H9 (cell line): ENCODE measurements around the gene KCNH1. TPM values are rescaled to one million over a fixed set of nuclear protein-coding genes. Genes with fewer than 3 reads are reported as not detected.

Experiments used
- DNase-seq: peaks from one replicate; pipeline ENCODE4 v3.0.0-alpha.2; 2017
- H2AFZ ChIP-seq: one replicate; pipeline ENCODE4 v1.6.1; 2013; ENCODE audit warnings: mild to moderate bottlenecking, low read length, control low read depth, moderate library complexity
- H2AK5ac ChIP-seq: 2 replicates; pipeline ENCODE4 v1.6.1; 2013; ENCODE audit warnings: low read length, control low read depth, mixed read lengths; ENCODE audit not compliant: insufficient read length
- H2BK120ac ChIP-seq: one replicate; pipeline ENCODE4 v1.6.1; 2013; ENCODE audit warnings: low read depth, mild to moderate bottlenecking, low read length, control low read depth, inconsistent platforms; ENCODE audit not compliant: poor library complexity, severe bottlenecking
- H2BK12ac ChIP-seq: 2 replicates; pipeline ENCODE4 v1.6.1; 2013; ENCODE audit warnings: low read length, control low read depth, mixed read lengths, low read depth; ENCODE audit not compliant: insufficient read length
- H2BK15ac ChIP-seq: 2 replicates; pipeline ENCODE4 v1.6.1; 2013; ENCODE audit warnings: low read depth, low read length, control low read depth
- H2BK20ac ChIP-seq: one replicate; pipeline ENCODE4 v1.6.1; 2013; ENCODE audit warnings: low read depth, mild to moderate bottlenecking, low read length, control low read depth, inconsistent platforms; ENCODE audit not compliant: poor library complexity, severe bottlenecking
- H2BK5ac ChIP-seq: 2 replicates; pipeline ENCODE4 v1.6.1; 2013; ENCODE audit warnings: low read length, control low read depth, mixed read lengths; ENCODE audit not compliant: insufficient read length
- H3K14ac ChIP-seq: 2 replicates; pipeline ENCODE4 v1.6.1; 2013; ENCODE audit warnings: low read length, control low read depth; ENCODE audit not compliant: insufficient read depth
- H3K18ac ChIP-seq: 2 replicates; pipeline ENCODE4 v1.6.1; 2013; ENCODE audit warnings: low read depth, mild to moderate bottlenecking, mixed read lengths, low read length, control low read depth; ENCODE audit not compliant: insufficient read length
- H3K23ac ChIP-seq: 2 replicates; pipeline ENCODE4 v1.6.1; 2013; ENCODE audit warnings: low read length, control low read depth, mixed read lengths, low read depth; ENCODE audit not compliant: insufficient read length
- H3K23me2 ChIP-seq: 2 replicates; pipeline ENCODE4 v1.6.1; 2013; ENCODE audit warnings: low read depth, mild to moderate bottlenecking, mixed read lengths, low read length, control low read depth; ENCODE audit not compliant: insufficient read length, poor library complexity, severe bottlenecking
- H3K27ac ChIP-seq: 2 replicates; pipeline ENCODE4 v1.5.1; 2013; ENCODE audit warnings: low read length, control low read depth, mixed read lengths, low read depth; ENCODE audit not compliant: insufficient read length
- H3K27me3 ChIP-seq: 2 replicates; pipeline ENCODE4 v1.6.1; 2013; ENCODE audit warnings: low read length, control low read depth, inconsistent platforms; ENCODE audit not compliant: insufficient read depth
- H3K4ac ChIP-seq: 2 replicates; pipeline ENCODE4 v1.6.1; 2013; ENCODE audit warnings: low read depth, mild to moderate bottlenecking, control low read depth, inconsistent platforms, low read length, moderate library complexity
- H3K4me1 ChIP-seq: 2 replicates; pipeline ENCODE4 v1.6.1; 2013; ENCODE audit warnings: low read length, control low read depth, inconsistent platforms; ENCODE audit not compliant: insufficient read depth
- H3K4me2 ChIP-seq: 2 replicates; pipeline ENCODE4 v1.6.1; 2013; ENCODE audit warnings: low read length, control low read depth, mixed read lengths; ENCODE audit not compliant: insufficient read length, insufficient read depth
- H3K56ac ChIP-seq: 2 replicates; pipeline ENCODE4 v1.6.1; 2013; ENCODE audit warnings: low read depth, mild to moderate bottlenecking, mixed read lengths, low read length, control low read depth; ENCODE audit not compliant: insufficient read length
- H3K79me1 ChIP-seq: 2 replicates; pipeline ENCODE4 v1.6.1; 2013; ENCODE audit warnings: low read depth, mild to moderate bottlenecking, moderate library complexity, low read length, control low read depth, inconsistent platforms; ENCODE audit not compliant: insufficient read depth, poor library complexity, severe bottlenecking
- H3K79me2 ChIP-seq: 2 replicates; pipeline ENCODE4 v1.6.1; 2013; ENCODE audit warnings: low read length, control low read depth, inconsistent platforms; ENCODE audit not compliant: insufficient read depth
- H3K9ac ChIP-seq: 2 replicates; pipeline ENCODE4 v1.6.1; 2013; ENCODE audit warnings: low read length, control low read depth, mixed read lengths; ENCODE audit not compliant: insufficient read length; ENCODE audit errors: extremely low read depth
- H3K9me3 ChIP-seq: one replicate; pipeline ENCODE4 v1.6.1; 2013; ENCODE audit warnings: low read depth, low read length, inconsistent platforms; ENCODE audit not compliant: control insufficient read depth
- H3T11ph ChIP-seq: one replicate; pipeline ENCODE4 v1.6.1; 2013; ENCODE audit warnings: mild to moderate bottlenecking, low read length, control low read depth, inconsistent platforms
- H4K20me1 ChIP-seq: one replicate; pipeline ENCODE4 v1.6.1; 2013; ENCODE audit not compliant: control insufficient read depth, insufficient read length, insufficient read depth
- H4K5ac ChIP-seq: 2 replicates; pipeline ENCODE4 v1.6.1; 2013; ENCODE audit warnings: low read depth, mild to moderate bottlenecking, mixed read lengths, low read length, control low read depth; ENCODE audit not compliant: insufficient read length
- H4K8ac ChIP-seq: replicated peaks from 2 replicates; pipeline ENCODE4 v1.6.1; 2013; ENCODE audit warnings: low read length, control low read depth, mixed read lengths, low read depth; ENCODE audit not compliant: insufficient read length
- H4K91ac ChIP-seq: 2 replicates; pipeline ENCODE4 v1.6.1; 2013; ENCODE audit warnings: low read depth, mild to moderate bottlenecking, moderate library complexity, mixed read lengths, low read length, control low read depth; ENCODE audit not compliant: insufficient read length
- H3K27ac Mint-ChIP-seq, 3 experiments: 2 replicates in 2 of 3; 3 replicates in 1 of 3; pipeline ENCODE4 v1.8.0; 2020 to 2021; ENCODE audit warnings: mixed read lengths in 3 of 3, mild to moderate bottlenecking in 1 of 3, moderate library complexity in 1 of 3
- H3K27me3 Mint-ChIP-seq: 2 replicates; pipeline ENCODE4 v1.8.0; 2021; ENCODE audit warnings: low read depth, mild to moderate bottlenecking, moderate library complexity, mixed read lengths
- H3K36me3 Mint-ChIP-seq, 3 experiments: 2 replicates in 2 of 3; 3 replicates in 1 of 3; pipeline ENCODE4 v1.8.0; 2020 to 2021; ENCODE audit warnings: low read depth in 3 of 3, mixed read lengths in 3 of 3; ENCODE audit not compliant: insufficient read depth in 1 of 3
- H3K4me1 Mint-ChIP-seq, 2 experiments: 2 replicates each; pipeline ENCODE4 v1.8.0; 2020; ENCODE audit warnings: mixed read lengths in 2 of 2
- H3K4me3 Mint-ChIP-seq, 2 experiments: 2 replicates in 1 of 2; 3 replicates in 1 of 2; pipeline ENCODE4 v1.8.0; 2020 to 2021; ENCODE audit warnings: mild to moderate bottlenecking in 2 of 2, mixed read lengths in 2 of 2, moderate library complexity in 1 of 2
- H3K9me3 Mint-ChIP-seq, 2 experiments: 2 replicates in 1 of 2; 3 replicates in 1 of 2; pipeline ENCODE4 v1.8.0; 2020; ENCODE audit warnings: mild to moderate bottlenecking in 2 of 2, mixed read lengths in 2 of 2, moderate library complexity in 1 of 2
- CTCF ChIP-seq: fragments of 200-600 bp; sonication (generic); conservative IDR thresholded peaks from 3 replicates; pipeline ENCODE4 v1.8.0; 2021; ENCODE audit warnings: antibody characterized with exemption, mild to moderate bottlenecking
- WGBS: extraction: QIAGEN DNeasy Blood & Tissue Kit; methylation state at CpG from one replicate; pipeline ENCODE4 v1.1.7; 2013; ENCODE audit warnings: missing lambda C conversion rate, low lambda C conversion rate, mixed read lengths; ENCODE audit not compliant: insufficient read length; ENCODE audit errors: extremely low coverage; 5-methylcytosine and 5-hydroxymethylcytosine counted together
- total RNA-seq: library from RNA; stranded (reverse); gene quantifications from 2 replicates; pipeline ENCODE4 v1.2.1, GENCODE V29; 2021

Gene KCNH1
- total RNA-seq, 1 experiment from 2014 or later = 0.11 TPM

- Histone ChIP-seq H3K4ac (no peak overlapping the region), H2BK15ac (no peak overlapping the region), H3K27ac (no peak overlapping the region), H3K27me3 (no peaks in the 10 kb centered on the region), H4K5ac (no peak overlapping the region), H2AFZ (no peak overlapping the region), H2BK5ac (no peak overlapping the region), H3K4me2 (no peak overlapping the region), H2BK120ac (no peak overlapping the region), H3K23me2 (no peaks in the 10 kb centered on the region), H3K4me1 (no peaks in the 10 kb centered on the region; the same call in 1 of the 2 replicates), H3K9ac (no peak overlapping the region), H2BK12ac (no peak overlapping the region), H3T11ph (no peak overlapping the region), H4K8ac (no peak overlapping the region), H3K23ac (no peak overlapping the region), H2AK5ac (no peak overlapping the region), H3K79me2 (no peaks in the 10 kb centered on the region), H4K20me1 (no peaks in the 10 kb centered on the region), H3K18ac (no peak overlapping the region), H3K56ac (no peak overlapping the region), H3K79me1 (no peaks in the 10 kb centered on the region), H2BK20ac (no peak overlapping the region), H4K91ac (no peak overlapping the region), H3K14ac (no peak overlapping the region), H3K9me3 (no peaks in the 10 kb centered on the region)
- Mint-ChIP-seq H3K9me3 (no peaks in the 10 kb centered on the region), H3K27ac (no peak overlapping the region), H3K4me3 (no peak overlapping the region), H3K36me3 (no peaks in the 10 kb centered on the region), H3K27me3 (peaks cover 2% of the 10 kb centered on the region; the same call in 1 of the 2 replicates), H3K4me1 (peaks cover 11 to 19% of the 10 kb centered on the region in 2 experiments; a peak in 2 of 4 replicates)
- no peak for TF ChIP-seq CTCF
- no peak for DNase-seq
- no CpG with 5 or more reads among the region's 2 CpGs for WGBS
These were observed 402.4 kb downstream of the KCNH1 start for GRCh38 chr1:210731597-210731996.
